Activated naive CD8-positive, alpha-beta T cell (primary cell): Measurements from ENCODE around the gene TTC28.

ENCODE experiments used
- H3K27ac Mint-ChIP-seq: one replicate; pipeline ENCODE4 v1.8.0; 2021; ENCODE audit warnings: mixed read lengths
- H3K27me3 Mint-ChIP-seq: one replicate; pipeline ENCODE4 v1.8.0; 2021; ENCODE audit warnings: mixed read lengths
- H3K36me3 Mint-ChIP-seq: one replicate; pipeline ENCODE4 v1.8.0; 2021; ENCODE audit warnings: mixed read lengths
- H3K4me1 Mint-ChIP-seq: one replicate; pipeline ENCODE4 v1.8.0; 2021; ENCODE audit warnings: low read depth, mixed read lengths
- H3K4me3 Mint-ChIP-seq: one replicate; pipeline ENCODE4 v1.8.0; 2021; ENCODE audit warnings: mild to moderate bottlenecking, mixed read lengths
- H3K9me3 Mint-ChIP-seq: one replicate; pipeline ENCODE4 v1.8.0; 2021; ENCODE audit warnings: low read depth, mixed read lengths

TTC28 gene

GRCh38 chr22:28009272-28009827 is 670.3 kb downstream of the TTC28 start:
- no peaks in the 10 kb centered on the region for H3K4me1 Mint-ChIP-seq
- H3K27ac Mint-ChIP-seq, result no peak overlapping the region
- no peak overlapping the region for H3K4me3 Mint-ChIP-seq
- H3K9me3 Mint-ChIP-seq, result no peaks in the 10 kb centered on the region
- no peaks in the 10 kb centered on the region for H3K36me3 Mint-ChIP-seq
- no peaks in the 10 kb centered on the region for H3K27me3 Mint-ChIP-seq

GRCh38 chr22:28008649-28009048 is 671.0 kb downstream of the TTC28 start:
- H3K36me3 Mint-ChIP-seq, result no peaks in the 10 kb centered on the region
- no peaks in the 10 kb centered on the region for H3K27me3 Mint-ChIP-seq
- no peaks in the 10 kb centered on the region for H3K4me1 Mint-ChIP-seq
- H3K9me3 Mint-ChIP-seq, result no peaks in the 10 kb centered on the region
- no peak overlapping the region for H3K27ac Mint-ChIP-seq
- H3K4me3 Mint-ChIP-seq, result no peak overlapping the region

GRCh38 chr22:28008056-28008455 is 671.6 kb downstream of the TTC28 start:
- no peak overlapping the region for H3K27ac Mint-ChIP-seq
- no peaks in the 10 kb centered on the region for H3K27me3 Mint-ChIP-seq
- H3K4me1 Mint-ChIP-seq, result no peaks in the 10 kb centered on the region
- H3K9me3 Mint-ChIP-seq, result no peaks in the 10 kb centered on the region
- H3K36me3 Mint-ChIP-seq, result no peaks in the 10 kb centered on the region
- no peak overlapping the region for H3K4me3 Mint-ChIP-seq

- Mint-ChIP-seq H3K4me3 (no peak overlapping the region), H3K9me3 (no peaks in the 10 kb centered on the region), H3K4me1 (no peaks in the 10 kb centered on the region), H3K36me3 (no peaks in the 10 kb centered on the region), H3K27ac (no peak overlapping the region), H3K27me3 (no peaks in the 10 kb centered on the region)
These were observed 673.4 kb downstream of the TTC28 start for GRCh38 chr22:28006271-28006670.

- no peaks in the 10 kb centered on the region for H3K9me3 Mint-ChIP-seq
- no peaks in the 10 kb centered on the region for H3K4me1 Mint-ChIP-seq
- no peaks in the 10 kb centered on the region for H3K27me3 Mint-ChIP-seq
- no peak overlapping the region for H3K4me3 Mint-ChIP-seq
- no peak overlapping the region for H3K27ac Mint-ChIP-seq
- H3K36me3 Mint-ChIP-seq, result no peaks in the 10 kb centered on the region
These were observed 674.1 kb downstream of the TTC28 start for GRCh38 chr22:28005513-28005912.

GRCh38 chr22:28004021-28004420 is 675.6 kb downstream of the TTC28 start:
- Mint-ChIP-seq H3K36me3 (no peaks in the 10 kb centered on the region), H3K9me3 (no peaks in the 10 kb centered on the region), H3K27ac (no peak overlapping the region), H3K27me3 (no peaks in the 10 kb centered on the region), H3K4me1 (no peaks in the 10 kb centered on the region), H3K4me3 (no peak overlapping the region)

- H3K4me3 Mint-ChIP-seq, result no peak overlapping the region
- H3K36me3 Mint-ChIP-seq, result no peaks in the 10 kb centered on the region
- no peaks in the 10 kb centered on the region for H3K4me1 Mint-ChIP-seq
- no peak overlapping the region for H3K27ac Mint-ChIP-seq
- H3K27me3 Mint-ChIP-seq, result no peaks in the 10 kb centered on the region
- no peaks in the 10 kb centered on the region for H3K9me3 Mint-ChIP-seq
These were observed 676.6 kb downstream of the TTC28 start for GRCh38 chr22:28002863-28003565.

- H3K36me3 Mint-ChIP-seq, result no peaks in the 10 kb centered on the region
- no peaks in the 10 kb centered on the region for H3K9me3 Mint-ChIP-seq
- no peak overlapping the region for H3K4me3 Mint-ChIP-seq
- H3K27ac Mint-ChIP-seq, result no peak overlapping the region
- H3K4me1 Mint-ChIP-seq, result no peaks in the 10 kb centered on the region
- no peaks in the 10 kb centered on the region for H3K27me3 Mint-ChIP-seq
These were observed 677.4 kb downstream of the TTC28 start for GRCh38 chr22:28002181-28002700.

- Mint-ChIP-seq H3K4me1 (no peaks in the 10 kb centered on the region), H3K36me3 (no peaks in the 10 kb centered on the region), H3K27ac (no peak overlapping the region), H3K9me3 (no peaks in the 10 kb centered on the region), H3K4me3 (no peak overlapping the region), H3K27me3 (no peaks in the 10 kb centered on the region)
These were observed 678.3 kb downstream of the TTC28 start for GRCh38 chr22:28001171-28001835.

GRCh38 chr22:28000361-28000760 is 679.3 kb downstream of the TTC28 start:
- Mint-ChIP-seq H3K9me3 (no peaks in the 10 kb centered on the region), H3K27me3 (no peaks in the 10 kb centered on the region), H3K27ac (no peak overlapping the region), H3K4me1 (no peaks in the 10 kb centered on the region), H3K4me3 (no peak overlapping the region), H3K36me3 (no peaks in the 10 kb centered on the region)

- no peaks in the 10 kb centered on the region for H3K4me1 Mint-ChIP-seq
- H3K27ac Mint-ChIP-seq, result no peak overlapping the region
- no peaks in the 10 kb centered on the region for H3K36me3 Mint-ChIP-seq
- no peaks in the 10 kb centered on the region for H3K9me3 Mint-ChIP-seq
- no peak overlapping the region for H3K4me3 Mint-ChIP-seq
- H3K27me3 Mint-ChIP-seq, result no peaks in the 10 kb centered on the region
These were observed 679.8 kb downstream of the TTC28 start for GRCh38 chr22:27999876-28000275.

GRCh38 chr22:27998511-27999410 is 680.9 kb downstream of the TTC28 start:
- Mint-ChIP-seq H3K27me3 (no peaks in the 10 kb centered on the region), H3K9me3 (no peaks in the 10 kb centered on the region), H3K4me1 (no peaks in the 10 kb centered on the region), H3K27ac (no peak overlapping the region), H3K4me3 (no peak overlapping the region), H3K36me3 (no peaks in the 10 kb centered on the region)

- H3K36me3 Mint-ChIP-seq, result no peaks in the 10 kb centered on the region
- no peak overlapping the region for H3K27ac Mint-ChIP-seq
- H3K4me3 Mint-ChIP-seq, result no peak overlapping the region
- H3K9me3 Mint-ChIP-seq, result no peaks in the 10 kb centered on the region
- H3K27me3 Mint-ChIP-seq, result no peaks in the 10 kb centered on the region
- no peaks in the 10 kb centered on the region for H3K4me1 Mint-ChIP-seq
These were observed 682.1 kb downstream of the TTC28 start for GRCh38 chr22:27997538-27997937.

GRCh38 chr22:27996981-27997380 is 682.7 kb downstream of the TTC28 start:
- Mint-ChIP-seq H3K27ac (no peak overlapping the region), H3K4me3 (no peak overlapping the region), H3K9me3 (no peaks in the 10 kb centered on the region), H3K36me3 (no peaks in the 10 kb centered on the region), H3K27me3 (no peaks in the 10 kb centered on the region), H3K4me1 (no peaks in the 10 kb centered on the region)

GRCh38 chr22:27996529-27996925 is 683.1 kb downstream of the TTC28 start:
- no peak overlapping the region for H3K4me3 Mint-ChIP-seq
- H3K36me3 Mint-ChIP-seq, result no peaks in the 10 kb centered on the region
- H3K27ac Mint-ChIP-seq, result no peak overlapping the region

More at GRCh38 chr22:27996529-27996925, 683.1 kb downstream of the TTC28 start:
- Mint-ChIP-seq H3K9me3 (no peaks in the 10 kb centered on the region), H3K4me1 (no peaks in the 10 kb centered on the region), H3K27me3 (no peaks in the 10 kb centered on the region)
